Activated CD8-positive, alpha-beta memory T cell treated with anti-CD3 and anti-CD28 coated beads for 36 hours (primary cell): ENCODE data around the gene GPX2. TPM values are rescaled to one million over a fixed set of nuclear protein-coding genes. Genes with fewer than 3 reads are reported as not detected.

Experiments used
- CTCF ChIA-PET: fragments of 350-600 bp; sonication (Branson Sonifier 250); formaldehyde crosslinking; loops from one replicate; lab custom pipeline; 2021; ENCODE audit warnings: antibody characterized with exemption; lab: Charles Lee
- POLR2A ChIA-PET: fragments of 350-600 bp; sonication (Branson Sonifier 250); formaldehyde crosslinking; loops from one replicate; lab custom pipeline; 2021; ENCODE audit warnings: antibody characterized with exemption; lab: Charles Lee
- total RNA-seq, 2 experiments: library from RNA; stranded (reverse); gene quantifications; one replicate each; pipeline ENCODE4 v1.2.3, GENCODE V29; 2021

The GPX2 gene
- total RNA-seq, 2 experiments from 2014 or later = not detected

- ChIA-PET CTCF (no interaction called here), POLR2A (no interaction called here)
These were observed 24.4 kb upstream of the GPX2 start for GRCh38 chr14:64966976-64967375.

DNA sequence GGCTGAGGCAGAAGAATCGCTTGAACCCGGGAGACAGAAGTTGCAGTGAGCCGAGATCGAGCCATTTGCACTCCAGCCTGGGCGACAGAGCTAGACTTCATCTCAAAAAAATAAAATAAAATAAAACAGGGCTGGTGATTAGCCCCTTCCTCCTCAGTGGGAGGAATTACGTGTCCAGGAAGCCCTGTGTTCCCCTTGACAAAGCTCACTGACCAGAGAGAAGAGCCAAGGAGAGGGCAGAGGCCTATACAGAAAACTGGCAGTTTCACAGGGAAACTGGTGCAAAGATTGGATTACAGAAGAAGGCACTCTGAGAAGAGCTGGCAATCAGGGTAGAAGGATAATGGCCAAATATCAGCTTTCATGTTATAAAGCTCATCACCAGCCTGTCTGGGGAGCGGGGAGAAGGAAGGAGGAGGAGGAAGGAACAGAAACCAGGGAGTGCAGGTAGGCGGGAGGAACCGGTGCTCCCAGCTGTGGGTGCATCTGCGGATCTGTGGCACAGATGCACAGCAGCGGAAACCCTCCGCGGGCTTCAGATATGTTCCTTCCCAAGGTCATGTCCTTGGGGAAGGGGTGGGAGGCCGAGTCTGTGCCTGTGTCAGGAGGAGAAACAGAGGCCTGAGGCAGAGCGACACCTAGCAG, 22.9 kb upstream of the GPX2 start:
- CTCF ChIA-PET = no interaction called here
- POLR2A ChIA-PET = no interaction called here

DNA sequence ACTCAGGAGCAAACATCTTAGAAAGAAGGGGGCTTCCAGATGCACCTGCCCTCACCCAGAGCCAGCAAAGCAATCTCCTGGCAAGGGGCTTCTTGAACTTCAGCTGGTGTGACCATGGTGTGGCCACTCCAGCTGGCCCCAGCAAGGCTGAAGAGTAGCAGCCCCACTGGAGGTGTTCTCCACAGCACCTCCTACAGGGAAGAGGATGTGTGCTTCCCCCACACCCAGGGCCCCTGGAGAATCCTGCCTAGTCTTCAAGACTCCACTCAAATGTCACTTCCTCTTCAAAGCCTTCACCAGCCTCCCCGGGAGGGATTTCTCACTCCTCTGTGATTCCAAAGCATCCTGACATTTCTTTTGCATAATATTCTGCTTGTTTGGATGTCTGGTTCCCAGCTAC, 21.1 kb upstream of the GPX2 start:
- CTCF ChIA-PET = no interaction called here
- POLR2A ChIA-PET = no interaction called here

GRCh38 chr14:64960762-64961276, 18.3 kb upstream of the GPX2 start:
- ChIA-PET CTCF (no interaction called here), POLR2A (no interaction called here)

- ChIA-PET CTCF (interaction anchor here (1.4 kb wide), 1 partner anchor 25 kb away, joined by 3 read pairs; no protein-coding TSS in a partner anchor), POLR2A (no interaction called here)
These were observed 16.2 kb upstream of the GPX2 start for GRCh38 chr14:64958743-64959142.

- CTCF ChIA-PET = interaction anchor here (1.4 kb wide), 1 partner anchor 26 kb away, joined by 3 read pairs; no protein-coding TSS in a partner anchor
- POLR2A ChIA-PET = no interaction called here
These were observed 15.7 kb upstream of the GPX2 start for GRCh38 chr14:64958201-64958600.

- POLR2A ChIA-PET = no interaction called here
These were observed 14.3 kb upstream of the GPX2 start for GRCh38 chr14:64956697-64957406.

DNA sequence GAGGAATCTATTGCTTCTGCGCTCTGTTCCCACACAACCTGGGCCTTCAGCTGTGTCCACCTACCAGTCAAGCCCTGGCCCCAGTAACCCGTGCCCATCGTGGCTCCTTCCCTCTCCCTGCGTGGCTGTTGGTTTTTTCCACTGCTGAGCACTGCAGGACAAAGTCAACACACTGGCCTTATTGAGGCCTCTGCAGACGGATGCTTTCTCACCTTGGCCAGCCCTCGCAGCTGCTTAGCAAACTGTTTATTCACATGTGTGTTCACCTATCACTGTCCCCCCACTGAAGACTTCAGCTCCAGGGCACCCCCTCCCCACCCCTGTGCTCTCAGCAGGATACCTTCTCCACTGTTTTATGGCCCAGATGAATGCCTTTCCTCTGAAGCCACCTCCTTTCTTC, 12.8 kb upstream of the GPX2 start:
- POLR2A ChIA-PET = no interaction called here

More at GRCh38 chr14:64956697-64957406, 14.3 kb upstream of the GPX2 start:
- CTCF ChIA-PET = interaction anchor here (0.6 to 0.7 kb wide), 2 partner anchors 64 to 448 kb away, joined by 3 to 4 read pairs; no protein-coding TSS in a partner anchor

DNA sequence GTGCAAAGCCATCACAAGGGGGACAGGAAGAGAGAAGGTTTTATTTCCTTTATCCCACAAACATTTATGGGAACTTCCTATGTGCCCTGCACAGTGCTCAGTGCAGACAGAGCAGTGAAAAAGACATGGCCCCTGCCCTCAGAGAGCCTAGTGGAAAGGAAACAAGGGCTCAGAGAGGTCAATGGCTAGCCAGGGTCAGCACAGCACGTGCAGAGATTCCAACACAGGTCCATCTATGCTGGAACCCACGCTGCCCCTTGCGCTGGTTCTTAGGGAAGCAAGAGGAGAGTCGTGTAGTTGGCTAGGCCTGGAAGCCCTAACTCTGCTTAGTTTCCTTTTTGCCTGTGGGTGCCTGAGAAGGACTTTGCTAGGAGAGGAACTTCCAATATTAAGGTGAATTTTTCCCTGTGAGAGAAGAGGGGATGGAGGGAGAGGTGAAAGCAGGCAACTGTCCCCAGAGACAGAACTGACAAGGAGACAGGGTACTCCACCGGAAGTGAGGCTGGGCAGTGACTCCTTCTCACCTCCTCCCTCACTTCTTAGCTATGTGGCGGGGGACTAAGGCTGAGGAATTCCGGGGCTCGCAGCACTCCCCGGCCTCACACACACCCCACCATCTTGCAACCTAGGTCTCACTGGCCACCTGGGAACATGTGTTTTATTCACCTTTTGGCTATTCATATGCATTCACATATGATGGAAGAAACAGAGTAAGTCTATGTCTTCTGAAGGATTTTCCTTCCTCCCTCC, 12.1 kb upstream of the GPX2 start:
- POLR2A ChIA-PET = no interaction called here
- CTCF ChIA-PET = no interaction called here

More for the DNA sequence above, 12.8 kb upstream of the GPX2 start:
- CTCF ChIA-PET = no interaction called here

GRCh38 chr14:64953661-64954060, 11.1 kb upstream of the GPX2 start:
- CTCF ChIA-PET = interaction anchor here (1.1 kb wide), 1 partner anchor 29 kb away, joined by 3 read pairs; no protein-coding TSS in a partner anchor

DNA sequence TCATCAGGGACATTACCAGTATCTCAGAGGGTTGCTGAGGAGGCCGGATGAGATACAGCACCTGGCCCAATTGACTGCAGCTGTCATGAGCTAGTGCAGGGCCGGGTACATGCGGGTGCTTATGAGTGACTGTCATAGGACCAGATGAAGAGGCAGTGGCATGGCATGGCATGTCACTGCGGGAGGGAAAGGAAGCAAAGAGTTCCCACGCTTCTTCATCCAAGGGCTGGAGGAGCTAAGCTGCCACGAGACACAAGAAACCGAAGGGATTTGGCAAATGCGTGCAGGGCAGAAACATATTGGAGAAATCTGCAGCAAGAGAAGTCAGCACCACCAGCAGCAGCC, 10.7 kb upstream of the GPX2 start:
- ChIA-PET POLR2A (no interaction called here), CTCF (interaction anchor here (1.1 kb wide), 1 partner anchor 29 kb away, joined by 3 read pairs; no protein-coding TSS in a partner anchor)

More at GRCh38 chr14:64953661-64954060, 11.1 kb upstream of the GPX2 start:
- POLR2A ChIA-PET = no interaction called here

- POLR2A ChIA-PET = no interaction called here
- CTCF ChIA-PET = interaction anchor here (1.1 kb wide), 1 partner anchor 28 kb away, joined by 3 read pairs; no protein-coding TSS in a partner anchor
These were observed 10.2 kb upstream of the GPX2 start for GRCh38 chr14:64952598-64953309.

- POLR2A ChIA-PET = interaction anchor here (0.5 kb wide), 1 partner anchor 1399 kb away, joined by 3 read pairs; no protein-coding TSS in a partner anchor
These were observed 9.2 kb upstream of the GPX2 start for GRCh38 chr14:64951724-64952123.

GRCh38 chr14:64951291-64951690, 8.7 kb upstream of the GPX2 start:
- ChIA-PET CTCF (no interaction called here), POLR2A (interaction anchor here (0.5 to 0.6 kb wide), 2 partner anchors 24 to 1399 kb away, joined by 3 read pairs; no protein-coding TSS in a partner anchor)

More at GRCh38 chr14:64951724-64952123, 9.2 kb upstream of the GPX2 start:
- CTCF ChIA-PET = no interaction called here

DNA sequence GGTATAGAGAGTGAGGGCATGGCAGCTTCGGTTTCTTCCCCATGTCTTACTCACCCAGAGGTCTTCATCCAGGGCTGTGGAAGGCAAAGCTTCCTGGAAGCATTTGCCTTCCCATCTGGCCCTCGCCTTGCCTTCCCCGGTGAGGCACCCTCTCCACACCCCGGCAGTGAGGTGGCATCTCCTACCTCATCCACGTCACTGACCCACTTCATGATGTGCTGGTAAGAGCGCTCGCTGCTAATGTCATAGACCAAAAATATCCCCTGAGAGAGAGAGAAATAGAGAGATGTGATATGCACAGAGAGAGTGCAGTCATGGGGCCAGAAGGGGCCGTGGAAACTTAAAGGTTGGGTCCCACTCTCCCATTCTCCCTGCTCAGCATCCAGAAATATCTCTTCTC, 8.3 kb upstream of the GPX2 start:
- POLR2A ChIA-PET = interaction anchor here (0.5 to 0.6 kb wide), 2 partner anchors 24 to 1398 kb away, joined by 3 read pairs; no protein-coding TSS in a partner anchor
- CTCF ChIA-PET = no interaction called here

DNA sequence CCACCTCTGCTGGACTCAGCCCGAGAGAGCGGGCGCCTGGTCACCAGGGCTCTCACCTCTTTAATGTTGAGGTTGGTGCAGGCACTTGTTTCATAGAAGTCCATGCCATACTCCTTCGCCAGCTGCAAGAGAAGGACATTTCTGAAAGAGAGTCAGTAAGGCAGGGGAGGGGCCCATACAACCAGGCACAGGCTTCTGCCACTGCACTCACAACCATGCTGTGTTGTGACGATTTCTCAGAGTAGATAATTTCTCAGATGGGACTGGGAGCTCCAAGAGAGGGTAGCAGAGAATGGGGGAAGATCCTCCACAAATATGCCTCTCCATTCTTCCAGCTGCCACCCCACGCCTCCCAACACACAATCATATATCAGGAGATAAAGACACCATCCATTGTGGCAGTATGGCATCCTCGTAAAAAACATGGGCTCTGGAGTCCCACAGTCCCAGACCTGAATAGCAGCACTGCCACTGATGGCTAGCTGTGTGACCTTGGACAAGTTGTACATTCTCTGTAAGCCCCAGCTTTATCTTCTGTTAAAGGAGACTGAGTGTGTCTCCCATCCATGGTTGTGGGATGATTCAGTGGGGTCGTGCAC, 6.2 kb upstream of the GPX2 start:
- ChIA-PET CTCF (no interaction called here), POLR2A (no interaction called here)

DNA sequence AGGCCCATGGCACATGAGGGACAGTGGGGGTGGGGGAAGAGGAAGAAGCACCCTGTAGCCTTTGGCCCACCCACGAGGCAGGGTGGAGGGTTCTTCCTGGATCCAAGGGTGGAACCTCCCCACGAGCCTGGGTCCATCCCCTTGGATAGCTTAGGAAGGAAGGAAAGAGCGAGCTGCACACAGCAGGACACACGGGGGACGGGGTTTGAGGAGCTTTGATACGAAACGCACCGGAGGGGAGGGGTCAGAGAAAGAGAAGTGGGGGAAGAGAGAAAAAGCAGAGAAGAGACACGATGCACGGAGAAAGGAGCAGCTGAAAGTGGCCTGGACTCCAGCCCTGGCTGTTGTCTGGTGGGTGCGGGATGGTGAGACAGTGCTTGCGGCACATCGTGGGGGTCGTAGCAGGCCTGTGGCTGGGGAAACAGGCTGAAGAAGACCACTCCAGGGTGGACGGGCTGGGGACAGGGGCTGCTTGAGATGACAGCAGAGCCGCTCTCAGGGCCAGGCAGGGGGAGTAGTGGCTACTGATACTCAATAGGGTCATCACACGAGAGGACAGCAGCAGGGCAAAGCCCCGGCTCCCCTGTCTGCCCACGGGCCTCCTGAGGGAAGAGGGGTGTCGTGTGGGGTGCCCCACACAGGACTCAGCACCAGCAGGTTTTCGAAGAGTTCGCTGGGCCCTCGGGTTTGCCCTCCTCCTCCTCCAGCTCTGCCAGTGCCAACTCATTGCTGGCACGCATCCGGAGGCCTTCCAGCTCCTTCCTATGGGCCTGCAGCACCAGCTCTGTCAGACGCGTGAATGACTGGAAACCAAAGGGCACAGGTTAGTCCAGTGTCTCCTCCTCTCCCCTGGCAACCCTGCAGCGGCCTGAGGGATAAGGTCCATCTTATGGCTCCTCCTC, 5.4 kb upstream of the GPX2 start:
- POLR2A ChIA-PET = no interaction called here
- CTCF ChIA-PET = interaction anchor here (1.3 kb wide), 1 partner anchor 125 kb away, joined by 4 read pairs; no protein-coding TSS in a partner anchor
